ENCODE data around the gene DCAF12. TPM values are rescaled to one million over a fixed set of nuclear protein-coding genes. Genes with fewer than 3 reads are reported as not detected.

The DCAF12 gene
- total and polyA plus RNA-seq, 2 of the 8 experiments (the other 6 are each of a cell fraction or from before 2014, with no cell fraction given), result 22.7 to 29.2 TPM

DNA sequence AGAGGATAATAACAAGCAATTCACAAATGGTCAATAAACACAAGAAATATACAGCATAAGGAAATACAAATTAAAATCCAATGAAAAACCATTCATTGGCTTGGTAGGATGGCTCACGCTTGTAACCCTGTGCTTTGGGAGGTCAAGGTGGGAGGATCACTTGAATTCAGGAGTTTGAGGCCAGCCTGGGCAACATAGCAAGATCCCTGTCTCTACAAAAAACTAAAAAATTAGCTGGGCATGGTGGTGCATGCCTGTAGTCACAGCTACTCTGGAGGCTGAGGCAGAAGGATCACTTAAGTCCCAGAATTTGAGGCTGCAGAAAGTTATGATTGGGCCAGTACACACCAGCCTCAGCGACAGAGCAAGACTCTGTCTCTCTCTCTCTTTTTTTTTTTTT is 31.4 kb upstream of the DCAF12 start:
- H3K79me2 ChIP-seq (ENCODE audit: control insufficient read depth in 1 of 2, insufficient read depth in 2 of 2, low read length in 2 of 2), result no peaks in the 10 kb centered on the region
- no peak for TF ChIP-seq GTF2F1 (IDR thresholded peaks at IDR 0.05; ENCODE audit: borderline replicate concordance, low read depth, low read length)
- no peak for TF ChIP-seq POU5F1 (IDR thresholded peaks at IDR 0.05; ENCODE audit: low read depth, low read length)
- no peak for TF ChIP-seq POLR2AphosphoS5 (IDR thresholded peaks at IDR 0.05; ENCODE audit: low read depth, low read length)
- TF ChIP-seq TBP (IDR thresholded peaks at IDR 0.05; ENCODE audit: low read depth, low read length), result no peak
- H3K14ac ChIP-seq (ENCODE audit: insufficient read length), result no peak overlapping the region
- H3K4me2 ChIP-seq (ENCODE audit: insufficient read depth in 1 of 2, low read depth in 2 of 2, low read length in 2 of 2), result no peak overlapping the region
- H2BK120ac ChIP-seq (replicated peaks; ENCODE audit: low read depth, low read length), result no peak overlapping the region
- no peak overlapping the region for H3K9ac ChIP-seq (replicated peaks in 1 of 4; ENCODE audit: extremely low read depth in 1 of 4, low read depth in 3 of 4, low read length in 3 of 4)
- no peak overlapping the region for H2BK12ac ChIP-seq (ENCODE audit: low read depth, low read length)
- CTCF ChIA-PET (ENCODE audit: partially characterized antibody), result interaction anchor here (0.9 to 1.4 kb wide), 2 partner anchors 18 to 74 kb away, joined by 3 read pairs; no protein-coding TSS in a partner anchor
- H3K4me1 ChIP-seq (replicated peaks in 1 of 4; ENCODE audit: control insufficient read depth in 3 of 4, insufficient read depth in 4 of 4, low read length in 3 of 4), result no peaks in the 10 kb centered on the region
- FAIRE-seq (no peak), DNase-seq (ENCODE audit: low read depth in 1 of 2, low spot score in 2 of 2) (no peak)
- H3K27ac ChIP-seq (ENCODE audit: low read depth, low read length), result no peak overlapping the region
- no peak overlapping the region for H2AFZ ChIP-seq (ENCODE audit: low read length)
- H3K4ac ChIP-seq (replicated peaks; ENCODE audit: insufficient read length, low read depth, low read length), result no peak overlapping the region
- no peak overlapping the region for H2BK5ac ChIP-seq (ENCODE audit: low read depth, low read length)
- no peak overlapping the region for H2BK20ac ChIP-seq (ENCODE audit: low read length)
- H3K23me2 ChIP-seq (ENCODE audit: low read depth, low read length), result peaks cover 2% of the 10 kb centered on the region; the same call in 1 of the 2 replicates
- no peak overlapping the region for H4K8ac ChIP-seq (ENCODE audit: extremely low read depth, insufficient read depth, low read length)
- H3K56ac ChIP-seq (replicated peaks; ENCODE audit: insufficient read length, low read depth, low read length), result no peak overlapping the region
- no peak overlapping the region for H3K4me3 ChIP-seq (ENCODE audit: extremely low read depth in 1 of 4, insufficient read depth in 2 of 4, low read depth in 3 of 4, low read length in 4 of 4)
- H4K5ac ChIP-seq (ENCODE audit: insufficient read length, low read depth, low read length), result no peak overlapping the region
- no peak overlapping the region for H3K18ac ChIP-seq (ENCODE audit: extremely low read depth, low read length)
- H4K20me1 ChIP-seq (replicated peaks in 1 of 2; ENCODE audit: control insufficient read depth in 1 of 2, insufficient read depth in 2 of 2, low read length in 2 of 2), result no peaks in the 10 kb centered on the region
- no peak overlapping the region for H2AK5ac ChIP-seq (ENCODE audit: low read depth, low read length)
- H3K23ac ChIP-seq (ENCODE audit: insufficient read length), result no peak overlapping the region
- H4K91ac ChIP-seq (replicated peaks; ENCODE audit: insufficient read length, low read length), result no peak overlapping the region
- H3K9me3 ChIP-seq (ENCODE audit: insufficient read depth in 2 of 2, low read depth in 1 of 2, low read length in 1 of 2), result no peaks in the 10 kb centered on the region
- H3K36me3 ChIP-seq (ENCODE audit: control insufficient read depth in 2 of 4, insufficient read depth in 4 of 4, low read length in 3 of 4), result no peaks in the 10 kb centered on the region
- WGBS, 2 experiments (ENCODE audit: extremely low coverage in 1 of 2, insufficient coverage in 1 of 2, insufficient read length in 1 of 2, insufficient replicate concordance in 2 of 2, low coverage in 1 of 2, low lambda C conversion rate in 2 of 2, missing lambda C conversion rate in 1 of 2), result 95% methylated on average over 2 of the region's 2 CpGs; no CpG with 5 or more reads in 1 of the 2 experiments
- no peaks in the 10 kb centered on the region for H3K27me3 ChIP-seq (replicated peaks in 1 of 4; ENCODE audit: control insufficient read depth in 3 of 4, extremely low read depth in 1 of 4, insufficient read depth in 3 of 4, low read length in 3 of 4)
- no peak overlapping the region for H2BK15ac ChIP-seq (ENCODE audit: low read length)
- H3K79me1 ChIP-seq (ENCODE audit: low read depth, low read length), result no peaks in the 10 kb centered on the region
- POLR2A ChIA-PET (ENCODE audit: partially characterized antibody), result no interaction called here
